ENCODE data around the gene AP1G2. TPM values are rescaled to one million over a fixed set of nuclear protein-coding genes. Genes with fewer than 3 reads are reported as not detected.

The AP1G2 gene
- total RNA-seq, 1 experiment from 2014 or later: 26.0 TPM

GRCh38 chr14:23550812-23551265 is 16.8 kb downstream of the AP1G2 start:
- H3K9me3 ChIP-seq (ENCODE audit: low read depth, low read length, poor library complexity, severe bottlenecking): no peaks in the 10 kb centered on the region
- H3K36me3 ChIP-seq (ENCODE audit: insufficient read depth, low read length, poor library complexity, severe bottlenecking): no peaks in the 10 kb centered on the region
- DNase-seq (ENCODE audit: low spot score): no peak
- no peaks in the 10 kb centered on the region for H3K27me3 ChIP-seq (replicated peaks; ENCODE audit: insufficient read depth, low read depth, low read length, poor library complexity)
- H3K27ac ChIP-seq (ENCODE audit: low read depth, low read length, poor library complexity, severe bottlenecking): peak overlapping the region; percentile 58
- H3K4me3 ChIP-seq (ENCODE audit: low read depth, low read length, poor library complexity, severe bottlenecking): peak overlapping the region; percentile 87
- peaks cover 5% of the 10 kb centered on the region for H3K4me1 ChIP-seq (ENCODE audit: insufficient read depth, low read length, poor library complexity, severe bottlenecking)
- intact Hi-C loops (cut with micrococcal nuclease; ENCODE audit: unreplicated experiment): no loop called here
- ChIA-PET POLR2A (ENCODE audit: low non-redundant PET) (interaction anchor here (0.9 kb wide), 1 partner anchor 13 kb away, joined by 3 read pairs; no protein-coding TSS in a partner anchor), CTCF (no interaction called here)
- BruUV-seq (replicated peaks): no TSS peak
- no peak for TF ChIP-seq EZH2 (IDR thresholded peaks at IDR 0.05; ENCODE audit: borderline replicate concordance, low read depth, low read length, poor library complexity, severe bottlenecking)
- TF ChIP-seq CTCF (conservative IDR thresholded peaks at IDR 0.05; ENCODE audit: low read depth, low read length): no peak

- no peaks in the 10 kb centered on the region for H3K36me3 ChIP-seq (ENCODE audit: insufficient read depth, low read length, poor library complexity, severe bottlenecking)
- intact Hi-C loops (cut with micrococcal nuclease; ENCODE audit: unreplicated experiment): no loop called here
Observed at GRCh38 chr14:23550131-23550811, 17.3 kb downstream of the AP1G2 start.

More at GRCh38 chr14:23550131-23550811, 17.3 kb downstream of the AP1G2 start:
- no peak for DNase-seq (ENCODE audit: low spot score)
- TF ChIP-seq CTCF (conservative IDR thresholded peaks at IDR 0.05; ENCODE audit: low read depth, low read length): no peak
- TF ChIP-seq EZH2 (IDR thresholded peaks at IDR 0.05; ENCODE audit: borderline replicate concordance, low read depth, low read length, poor library complexity, severe bottlenecking): no peak
- ChIA-PET CTCF (interaction anchor here (0.7 kb wide), 1 partner anchor 9 kb away, joined by 3 read pairs; no protein-coding TSS in a partner anchor), POLR2A (ENCODE audit: low non-redundant PET) (interaction anchor here (0.9 kb wide), 1 partner anchor 13 kb away, joined by 3 read pairs; no protein-coding TSS in a partner anchor)
- BruUV-seq (replicated peaks): no TSS peak
- Histone ChIP-seq H3K4me1 (ENCODE audit: insufficient read depth, low read length, poor library complexity, severe bottlenecking) (peaks cover 5% of the 10 kb centered on the region), H3K27ac (ENCODE audit: low read depth, low read length, poor library complexity, severe bottlenecking) (no peak overlapping the region), H3K4me3 (ENCODE audit: low read depth, low read length, poor library complexity, severe bottlenecking) (peak overlapping the region; percentile 87), H3K9me3 (ENCODE audit: low read depth, low read length, poor library complexity, severe bottlenecking) (no peaks in the 10 kb centered on the region), H3K27me3 (replicated peaks; ENCODE audit: insufficient read depth, low read depth, low read length, poor library complexity) (no peaks in the 10 kb centered on the region)

All from A673 (cell line).